GM12878 (cell line): ENCODE measurements around the gene MTM1. TPM values are rescaled to one million over a fixed set of nuclear protein-coding genes. Genes with fewer than 3 reads are reported as not detected.

Source experiments
- ATAC-seq: fragments of 200-7000 bp; cut with Tn5 transposase; 3 replicates; pipeline ENCODE4 v1.9.1; 2020; ENCODE audit warnings: mild to moderate bottlenecking, moderate library complexity
- BruUV-seq: library from RNA; stranded (reverse); fragments of 400-500 nt; replicated peaks from 2 replicates; lab custom pipeline; 2021; lab: Mats Ljungman, UMichigan
- CTCF ChIA-PET: fragments of 300-600 bp; sonication (Branson Sonifier 250); formaldehyde crosslinking; extraction: SDS; loops from one replicate; lab custom pipeline; 2021; ENCODE audit warnings: inconsistent platforms; lab: Yijun Ruan, JAX
- POLR2A ChIA-PET: fragments of 350-600 bp; formaldehyde crosslinking; extraction: SDS; loops from one replicate; lab custom pipeline; 2021; ENCODE audit warnings: inconsistent platforms; lab: Charles Lee
- RAD21 ChIA-PET: fragments of 300-600 bp; sonication (Branson Sonifier 250); formaldehyde crosslinking; loops from one replicate; lab custom pipeline; 2023; ENCODE audit warnings: antibody characterized with exemption; ENCODE audit not compliant: unreplicated experiment; lab: Charles Lee
- SMC1A ChIA-PET: fragments of 300-600 bp; sonication (Branson Sonifier 250); formaldehyde crosslinking; loops from one replicate; lab custom pipeline; 2023; ENCODE audit not compliant: unreplicated experiment, uncharacterized antibody; lab: Charles Lee
- DNase-seq: peaks from one replicate; pipeline ENCODE4 v3.0.0-alpha.2; 2011; ENCODE audit warnings: low read depth, low spot score
- FAIRE-seq: peaks from 3 replicates; lab custom pipeline; 2011; peaks lifted over from hg19 to GRCh38; lab: Jason Lieb, UNC
- H2AFZ ChIP-seq: 2 replicates; pipeline ENCODE4 v1.6.0; 2011; ENCODE audit warnings: low read depth, low read length, control low read depth; ENCODE audit not compliant: control insufficient read depth
- H3K27ac ChIP-seq: 2 replicates; pipeline ENCODE4 v1.5.1; 2011; ENCODE audit warnings: control low read depth; ENCODE audit not compliant: control insufficient read depth, insufficient read depth
- H3K27me3 ChIP-seq, 2 experiments: replicated peaks in 1 of 2; 2 replicates each; pipeline versions ENCODE4 v1.6.0 to v1.6.1; 2011; ENCODE audit warnings: low read length in 1 of 2; ENCODE audit not compliant: control insufficient read depth in 2 of 2, insufficient read depth in 2 of 2
- H3K36me3 ChIP-seq, 2 experiments: 2 replicates each; pipeline ENCODE4 v1.5.1; 2011; ENCODE audit warnings: low read length in 1 of 2; ENCODE audit not compliant: control insufficient read depth in 2 of 2, insufficient read depth in 2 of 2
- H3K4me1 ChIP-seq: 2 replicates; pipeline ENCODE4 v1.6.1; 2011; ENCODE audit warnings: mild to moderate bottlenecking, low read length, moderate library complexity, mixed read lengths; ENCODE audit not compliant: control insufficient read depth, insufficient read depth
- H3K4me2 ChIP-seq: 2 replicates; pipeline ENCODE4 v1.6.0; 2011; ENCODE audit warnings: control low read depth; ENCODE audit not compliant: control insufficient read depth, insufficient read depth
- H3K4me3 ChIP-seq: fragments of 200-600 bp; sonication (generic); 2 replicates; pipeline ENCODE4 v1.5.1; 2016
- H3K79me2 ChIP-seq: 2 replicates; pipeline ENCODE4 v1.6.0; 2011; ENCODE audit warnings: low read length; ENCODE audit not compliant: control insufficient read depth, insufficient read depth
- H3K9ac ChIP-seq: 2 replicates; pipeline ENCODE4 v1.8.0; 2011; ENCODE audit warnings: low read length, control low read depth, mixed read lengths; ENCODE audit not compliant: control insufficient read depth, insufficient read depth
- H3K9me3 ChIP-seq: replicated peaks from 3 replicates; pipeline ENCODE4 v1.5.1; 2011; ENCODE audit warnings: mild to moderate bottlenecking, low read length; ENCODE audit not compliant: control insufficient read depth, insufficient read depth
- H4K20me1 ChIP-seq: 2 replicates; pipeline ENCODE4 v1.6.0; 2011; ENCODE audit not compliant: control insufficient read depth, insufficient read depth
- DPF2 ChIP-seq: fragments of 450-650 bp; IDR thresholded peaks from 2 replicates; pipeline ENCODE4 v1.6.1; 2017; ENCODE audit warnings: mild to moderate bottlenecking
- FOXK2 ChIP-seq: fragments of 450-650 bp; IDR thresholded peaks from 2 replicates; pipeline ENCODE4 v1.6.1; 2017; ENCODE audit warnings: mild to moderate bottlenecking, moderate library complexity
- HDGF ChIP-seq: fragments of 450-650 bp; IDR thresholded peaks from 2 replicates; pipeline ENCODE4 v1.6.1; 2016; ENCODE audit warnings: antibody characterized with exemption
- KDM1A ChIP-seq: fragments of 200-600 bp; sonication (generic); IDR thresholded peaks from 2 replicates; pipeline ENCODE4 v1.6.1; 2016; ENCODE audit warnings: borderline replicate concordance
- LARP7 ChIP-seq: fragments of 450-650 bp; IDR thresholded peaks from 2 replicates; pipeline ENCODE4 v1.6.1; 2017; ENCODE audit warnings: mild to moderate bottlenecking
- MEF2A ChIP-seq: IDR thresholded peaks from 2 replicates; pipeline ENCODE4 v1.6.1; 2011; ENCODE audit warnings: low read depth, mild to moderate bottlenecking, low read length, moderate library complexity; ENCODE audit not compliant: insufficient read depth
- NFYA ChIP-seq: IDR thresholded peaks from 2 replicates; pipeline ENCODE4 v1.6.1; 2011; ENCODE audit warnings: low read depth, mild to moderate bottlenecking, low read length, improper control_type of control experiment, borderline replicate concordance
- RAD21 ChIP-seq: IDR thresholded peaks from 2 replicates; pipeline ENCODE4 v1.6.1; 2011; ENCODE audit warnings: mild to moderate bottlenecking, low read depth, low read length, moderate library complexity; ENCODE audit not compliant: insufficient read depth
- RFX5 ChIP-seq: IDR thresholded peaks from 2 replicates; pipeline ENCODE4 v1.6.1; 2011; ENCODE audit warnings: low read depth, low read length, improper control_type of control experiment
- SMARCA5 ChIP-seq: fragments of 450-650 bp; IDR thresholded peaks from 2 replicates; pipeline ENCODE4 v1.6.1; 2017; ENCODE audit warnings: mild to moderate bottlenecking
- SPI1 ChIP-seq: IDR thresholded peaks from 2 replicates; pipeline ENCODE4 v1.6.1; 2011; ENCODE audit warnings: low read depth, mild to moderate bottlenecking, low read length, moderate library complexity, borderline replicate concordance; ENCODE audit not compliant: insufficient read depth
- SUZ12 ChIP-seq: fragments of 200-600 bp; sonication (generic); IDR thresholded peaks from one replicate; pipeline ENCODE4 v1.6.1; 2018; ENCODE audit warnings: antibody characterized with exemption, mild to moderate bottlenecking; ENCODE audit not compliant: unreplicated experiment
- ZBED1 ChIP-seq: IDR thresholded peaks from 2 replicates; pipeline ENCODE4 v1.6.1; 2016; ENCODE audit warnings: borderline replicate concordance
- ZNF207 ChIP-seq: fragments of 450-650 bp; IDR thresholded peaks from 2 replicates; pipeline ENCODE4 v1.6.1; 2014; ENCODE audit warnings: antibody characterized with exemption, mild to moderate bottlenecking, borderline replicate concordance
- ZNF274 ChIP-seq: IDR thresholded peaks from one replicate; pipeline ENCODE4 v1.8.0; 2011; ENCODE audit not compliant: insufficient read length, insufficient read depth
- WGBS: methylation state at CpG from one replicate; pipeline ENCODE4 v1.1.6; 2016; ENCODE audit warnings: low lambda C conversion rate; ENCODE audit not compliant: insufficient replicate concordance, insufficient coverage; ENCODE audit errors: missing lambda C conversion rate; 5-methylcytosine and 5-hydroxymethylcytosine counted together
- in situ Hi-C: fragments of 300-500 bp; cut with MboI; formaldehyde crosslinking; loops from 9 replicates; pipeline ENCODE4 v1.14.3; 2018; ENCODE audit warnings: mixed read lengths
- intact Hi-C: fragments of 100-400 bp; cut with micrococcal nuclease; formaldehyde crosslinking; loops from one replicate; pipeline ENCODE4 v1.14.2; 2022; ENCODE audit not compliant: unreplicated experiment
- polyA plus RNA-seq, 11 experiments: library from polyadenylated mRNA; depleted of rRNA in 4 of 11; unstranded in 6 of 11; stranded (reverse) in 5 of 11; fragments of >200 nt; fragmentation: Nextera tagmentation in 4 of 11; fragmentation: Illumina TruSeq in 1 of 11; extraction: Ambion mirVana in 4 of 11; extraction: Trizol in 1 of 11; gene quantifications; 1 replicate in 1 of 11; 2 replicates in 10 of 11; pipeline versions ENCODE4 v1.2.1 to v1.2.3, GENCODE V29; 2011 to 2016; ENCODE audit warnings: inconsistent platforms in 2 of 11, missing spikeins in 2 of 11, low read depth in 1 of 11
- total RNA-seq, 4 experiments: library from RNA; depleted of rRNA in 3 of 4; stranded (reverse); fragments of >200 nt in 3 of 4; fragmentation: Illumina TruSeq in 1 of 4; extraction: Trizol in 1 of 4; gene quantifications; 2 replicates each; pipeline versions ENCODE4 v1.2.1 to v1.2.3, GENCODE V29; 2013 to 2021
- TF ChIP-seq, protein P1 (sequence below): fragments of 450-650 bp; IDR thresholded peaks from 2 replicates; pipeline ENCODE4 v1.6.1; 2016; ENCODE audit warnings: mild to moderate bottlenecking

MTM1 gene
- total and polyA plus RNA-seq, 10 of the 15 experiments (the other 5 are each of a cell fraction or from before 2014, with no cell fraction given) = 3.9 to 13.3 (median 8.4) TPM

DNA sequence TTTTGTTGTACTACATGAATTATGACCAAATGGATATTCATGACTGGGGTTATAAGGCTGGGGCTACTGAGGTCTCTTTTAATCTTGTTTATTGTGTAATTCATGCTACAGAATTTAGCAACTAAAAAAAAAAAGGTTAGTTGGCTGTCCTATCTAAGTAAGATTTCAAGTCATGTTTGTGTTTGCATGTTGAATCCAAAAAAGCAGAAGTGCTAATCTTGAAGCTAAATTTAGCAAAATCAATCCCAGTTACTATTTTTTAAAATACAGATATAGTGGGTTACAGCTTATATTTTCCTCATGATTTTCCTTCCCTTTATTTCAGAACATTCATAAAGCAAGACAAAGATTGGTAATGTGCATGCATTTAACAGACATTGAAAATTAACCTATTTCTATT is 144.2 kb downstream of the MTM1 start:
- DNase-seq (no peak), ATAC-seq (no peak)
- Histone ChIP-seq H3K4me2 (peak overlapping the region; percentile 42), H4K20me1 (no peaks in the 10 kb centered on the region), H3K27ac (no peak overlapping the region; the same call in none of the 2 replicates), H3K36me3 (no peaks in the 10 kb centered on the region; a peak in 1 of 4 replicates)
- ChIA-PET POLR2A (interaction anchor here (0.7 kb wide), 2 partner anchors 17 to 618 kb away, joined by 3 read pairs; no protein-coding TSS in a partner anchor), SMC1A (interaction anchor here (1.0 to 9.9 kb wide), 4 partner anchors 11 to 30 kb away, joined by 3 to 132 read pairs (median 14); no protein-coding TSS in a partner anchor), CTCF (interaction anchor here (0.7 to 6.3 kb wide), 5 partner anchors 10 to 123 kb away, joined by 3 to 106 read pairs (median 10); partner anchors contain the start of gene MTMR1)
- no TSS peak for BruUV-seq
- TF ChIP-seq ZNF207 (no peak), MEF2A (0 out of 2 replicates have a peak, but pooled peaks have one; percentile 17), SPI1 (peak; percentile 79), ZNF274 (no peak)
- TF ChIP-seq, all 136 proteins: peak for 2
- Histone ChIP-seq H3K4me3 (no peak overlapping the region), H3K9ac (no peak overlapping the region), H3K4me1 (0 out of 2 replicates have a peak, but pooled peaks cover 3% of the 10 kb centered on the region), H3K9me3 (no peaks in the 10 kb centered on the region), H2AFZ (no peak overlapping the region), H3K27me3 (no peaks in the 10 kb centered on the region), H3K79me2 (no peaks in the 10 kb centered on the region)
- no peak for FAIRE-seq
- RAD21 ChIA-PET = interaction anchor here (0.9 to 1.3 kb wide), 2 partner anchors 13 to 20 kb away, joined by 3 to 5 read pairs; no protein-coding TSS in a partner anchor
- in situ Hi-C loops = loop anchor here (10.0 kb wide), 1 partner anchor 758 kb away; no protein-coding TSS in a partner anchor
- intact Hi-C loops = loop anchor here (10.0 kb wide), 1 partner anchor 168 kb away; no protein-coding TSS in a partner anchor

DNA sequence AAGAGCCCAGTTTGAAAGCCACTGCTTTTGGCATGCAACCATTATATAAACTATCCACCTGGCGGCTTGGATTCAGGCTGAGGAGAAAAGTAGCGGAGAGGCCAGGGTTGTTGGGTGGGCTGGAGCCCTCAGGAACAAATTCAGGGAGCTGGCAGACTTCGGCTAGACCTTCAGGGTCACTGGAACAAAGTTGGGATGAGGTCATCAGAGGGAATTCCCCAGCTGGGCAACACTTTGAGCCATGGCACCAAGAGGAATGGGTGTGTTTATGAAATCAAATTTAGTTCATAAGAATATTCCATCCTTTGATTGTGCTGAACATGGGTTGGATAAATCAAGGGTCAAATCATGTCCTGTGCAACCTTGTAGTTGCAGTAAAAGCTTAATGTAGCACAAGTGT is 146.8 kb downstream of the MTM1 start:
- 0 out of 2 replicates have a peak, but pooled peaks cover 3% of the 10 kb centered on the region for H3K4me1 ChIP-seq
- POLR2A ChIA-PET = interaction anchor here (1.1 kb wide), 1 partner anchor 23 kb away, joined by 3 read pairs; no protein-coding TSS in a partner anchor
- DNase-seq (no peak), FAIRE-seq (no peak), ATAC-seq (no peak)
- 66% methylated on average over 3 of the region's 3 CpGs for WGBS
- no peaks in the 10 kb centered on the region for H3K9me3 ChIP-seq
- no peak overlapping the region for H2AFZ ChIP-seq
- SMC1A ChIA-PET = interaction anchor here (0.7 to 9.9 kb wide), 12 partner anchors 14 to 257 kb away, joined by 3 to 132 read pairs (median 3); no protein-coding TSS in a partner anchor
- in situ Hi-C loops (loop anchor here (10.0 kb wide), 1 partner anchor 760 kb away; no protein-coding TSS in a partner anchor), intact Hi-C loops (loop anchor here (10.0 kb wide), 1 partner anchor 170 kb away; no protein-coding TSS in a partner anchor)
- H4K20me1 ChIP-seq = no peaks in the 10 kb centered on the region
- H3K4me3 ChIP-seq = no peak overlapping the region
- CTCF ChIA-PET = interaction anchor here (0.9 to 6.3 kb wide), 11 partner anchors 12 to 765 kb away, joined by 3 to 106 read pairs (median 6); partner anchors contain the start of gene MTMR1
- H3K79me2 ChIP-seq = no peaks in the 10 kb centered on the region
- no peaks in the 10 kb centered on the region for H3K27me3 ChIP-seq
- H3K27ac ChIP-seq = no peak overlapping the region
- no peak overlapping the region for H3K9ac ChIP-seq
- no peaks in the 10 kb centered on the region; a peak in 1 of 4 replicates for H3K36me3 ChIP-seq
- BruUV-seq = no TSS peak
- H3K4me2 ChIP-seq = no peak overlapping the region
- RAD21 ChIA-PET = interaction anchor here (1.1 to 4.6 kb wide), 5 partner anchors 15 to 31 kb away, joined by 4 to 28 read pairs (median 6); no protein-coding TSS in a partner anchor
- TF ChIP-seq ZBED1 = no peak
- TF ChIP-seq, protein P1, sequence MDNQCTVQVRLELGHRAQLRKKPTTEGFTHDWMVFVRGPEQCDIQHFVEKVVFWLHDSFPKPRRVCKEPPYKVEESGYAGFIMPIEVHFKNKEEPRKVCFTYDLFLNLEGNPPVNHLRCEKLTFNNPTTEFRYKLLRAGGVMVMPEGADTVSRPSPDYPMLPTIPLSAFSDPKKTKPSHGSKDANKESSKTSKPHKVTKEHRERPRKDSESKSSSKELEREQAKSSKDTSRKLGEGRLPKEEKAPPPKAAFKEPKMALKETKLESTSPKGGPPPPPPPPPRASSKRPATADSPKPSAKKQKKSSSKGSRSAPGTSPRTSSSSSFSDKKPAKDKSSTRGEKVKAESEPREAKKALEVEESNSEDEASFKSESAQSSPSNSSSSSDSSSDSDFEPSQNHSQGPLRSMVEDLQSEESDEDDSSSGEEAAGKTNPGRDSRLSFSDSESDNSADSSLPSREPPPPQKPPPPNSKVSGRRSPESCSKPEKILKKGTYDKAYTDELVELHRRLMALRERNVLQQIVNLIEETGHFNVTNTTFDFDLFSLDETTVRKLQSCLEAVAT = no peak
- TF ChIP-seq LARP7 = no peak
- no peak for TF ChIP-seq RFX5
- TF ChIP-seq SMARCA5 = no peak
- no peak for TF ChIP-seq HDGF
- no peak for TF ChIP-seq RAD21
- TF ChIP-seq NFYA = no peak
- no peak for TF ChIP-seq SUZ12
- no peak for TF ChIP-seq KDM1A
- TF ChIP-seq FOXK2 = no peak
- no peak for TF ChIP-seq DPF2
